Trophoblast cell (in vitro differentiated cells and primary cell): ENCODE data around the gene NTM.

Experiments used
- DNase-seq, 2 donors: peaks; one replicate each; pipeline ENCODE4 v3.0.0-alpha.2; 2016
- H2AFZ ChIP-seq: 2 replicates; pipeline ENCODE4 v1.6.1; 2013; ENCODE audit warnings: low read length, moderate library complexity, mild to moderate bottlenecking; ENCODE audit not compliant: insufficient read depth, poor library complexity
- H2AK5ac ChIP-seq: 2 replicates; pipeline ENCODE4 v1.6.1; 2013; ENCODE audit warnings: mild to moderate bottlenecking, low read length
- H2BK120ac ChIP-seq: 2 replicates; pipeline ENCODE4 v1.6.1; 2013; ENCODE audit warnings: low read length, mild to moderate bottlenecking, moderate library complexity; ENCODE audit not compliant: insufficient read depth, poor library complexity
- H2BK12ac ChIP-seq: 2 replicates; pipeline ENCODE4 v1.6.1; 2013; ENCODE audit warnings: mild to moderate bottlenecking, low read length, moderate library complexity
- H2BK5ac ChIP-seq: 2 replicates; pipeline ENCODE4 v1.6.1; 2013; ENCODE audit warnings: low read length, low read depth, moderate library complexity, mild to moderate bottlenecking; ENCODE audit not compliant: poor library complexity
- H3K14ac ChIP-seq: 2 replicates; pipeline ENCODE4 v1.6.1; 2013; ENCODE audit warnings: mild to moderate bottlenecking, low read length
- H3K18ac ChIP-seq: 2 replicates; pipeline ENCODE4 v1.6.1; 2013; ENCODE audit warnings: mild to moderate bottlenecking, low read length
- H3K23ac ChIP-seq: 2 replicates; pipeline ENCODE4 v1.6.1; 2013; ENCODE audit warnings: low read length
- H3K27ac ChIP-seq: 2 replicates; pipeline ENCODE4 v1.5.1; 2013; ENCODE audit warnings: low read depth, mild to moderate bottlenecking, inconsistent platforms, low read length, moderate library complexity
- H3K27me3 ChIP-seq: 2 replicates; pipeline ENCODE4 v1.6.1; 2013; ENCODE audit warnings: inconsistent platforms, mild to moderate bottlenecking, low read length, moderate library complexity; ENCODE audit not compliant: insufficient read depth
- H3K36me3 ChIP-seq, 2 experiments: 1 replicate in 1 of 2; 2 replicates in 1 of 2; pipeline ENCODE4 v1.6.1; 2013; ENCODE audit warnings: low read length in 2 of 2, mild to moderate bottlenecking in 2 of 2, moderate library complexity in 1 of 2; ENCODE audit not compliant: insufficient read depth in 2 of 2, control insufficient read depth in 1 of 2
- H3K4ac ChIP-seq: 2 replicates; pipeline ENCODE4 v1.6.1; 2013; ENCODE audit warnings: low read depth, mild to moderate bottlenecking, low read length, moderate library complexity
- H3K4me1 ChIP-seq, 2 experiments: 1 replicate in 1 of 2; 2 replicates in 1 of 2; pipeline ENCODE4 v1.6.1; 2013; ENCODE audit warnings: low read length in 2 of 2, mild to moderate bottlenecking in 2 of 2, moderate library complexity in 1 of 2; ENCODE audit not compliant: insufficient read depth in 2 of 2, control insufficient read depth in 1 of 2
- H3K4me2 ChIP-seq: 2 replicates; pipeline ENCODE4 v1.6.1; 2013; ENCODE audit warnings: inconsistent platforms, mild to moderate bottlenecking, low read length, moderate library complexity
- H3K4me3 ChIP-seq: 2 replicates; pipeline ENCODE4 v1.5.1; 2013; ENCODE audit warnings: mild to moderate bottlenecking, low read depth, low read length, inconsistent platforms
- H3K79me1 ChIP-seq: one replicate; pipeline ENCODE4 v1.6.1; 2013; ENCODE audit warnings: low read length
- H3K79me2 ChIP-seq: 2 replicates; pipeline ENCODE4 v1.6.1; 2013; ENCODE audit warnings: low read length, mild to moderate bottlenecking; ENCODE audit not compliant: control insufficient read depth, insufficient read depth, poor library complexity
- H3K9ac ChIP-seq: 2 replicates; pipeline ENCODE4 v1.6.1; 2013; ENCODE audit warnings: mild to moderate bottlenecking, low read length
- H3K9me3 ChIP-seq: 2 replicates; pipeline ENCODE4 v1.6.1; 2013; ENCODE audit warnings: low read depth, mild to moderate bottlenecking, control low read depth, inconsistent platforms, low read length; ENCODE audit not compliant: insufficient read depth
- H4K12ac ChIP-seq: 2 replicates; pipeline ENCODE4 v1.6.1; 2013; ENCODE audit warnings: low read depth, mild to moderate bottlenecking, low read length, moderate library complexity
- H4K8ac ChIP-seq: 2 replicates; pipeline ENCODE4 v1.6.1; 2013; ENCODE audit warnings: low read depth, mild to moderate bottlenecking, low read length, moderate library complexity
- H4K91ac ChIP-seq: one replicate; pipeline ENCODE4 v1.6.1; 2013; ENCODE audit warnings: low read depth, mild to moderate bottlenecking, low read length, moderate library complexity
- WGBS: extraction: QIAGEN DNeasy Blood & Tissue Kit; methylation state at CpG from one replicate; pipeline ENCODE4 v1.1.7; 2013; ENCODE audit warnings: missing lambda C conversion rate; ENCODE audit not compliant: insufficient read length, insufficient coverage; ENCODE audit errors: extremely low coverage; 5-methylcytosine and 5-hydroxymethylcytosine counted together

NTM gene

DNA sequence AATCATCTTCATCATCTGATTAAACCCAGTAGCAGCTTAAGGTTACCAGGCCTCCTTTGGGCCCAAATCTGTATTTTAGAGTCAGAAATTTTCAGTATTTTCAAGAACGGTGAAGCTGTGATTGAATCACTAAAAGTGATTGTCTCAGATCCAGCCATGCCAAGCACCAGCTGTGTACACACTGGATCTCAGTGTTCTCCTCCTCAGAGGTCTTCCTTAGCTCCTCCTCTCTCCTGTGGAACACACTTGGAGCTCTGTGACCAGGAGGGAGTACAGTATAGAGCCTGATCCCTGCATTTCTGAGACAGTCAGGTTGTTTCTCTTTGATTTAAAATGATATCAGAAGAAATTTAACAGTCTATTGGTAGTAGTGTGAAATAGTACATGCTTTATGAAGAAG, 401.1 kb downstream of the NTM start:
- Histone ChIP-seq H3K4me3 (no peak overlapping the region), H3K9me3 (no peaks in the 10 kb centered on the region), H3K4me1 (no peaks in the 10 kb centered on the region), H3K79me2 (no peaks in the 10 kb centered on the region), H3K27me3 (no peaks in the 10 kb centered on the region), H2BK120ac (no peak overlapping the region), H3K14ac (no peak overlapping the region), H3K27ac (no peak overlapping the region), H4K12ac (no peak overlapping the region), H3K79me1 (no peaks in the 10 kb centered on the region), H3K23ac (no peak overlapping the region), H2AK5ac (no peak overlapping the region), H2BK12ac (no peak overlapping the region), H3K4ac (no peak overlapping the region), H3K18ac (no peak overlapping the region), H4K8ac (no peak overlapping the region), H3K4me2 (no peak overlapping the region), H4K91ac (no peak overlapping the region), H3K9ac (no peak overlapping the region), H3K36me3 (no peaks in the 10 kb centered on the region), H2BK5ac (no peak overlapping the region), H2AFZ (no peak overlapping the region)
- DNase-seq, result no peak
- no CpG with 5 or more reads among the region's 1 CpG for WGBS

DNA sequence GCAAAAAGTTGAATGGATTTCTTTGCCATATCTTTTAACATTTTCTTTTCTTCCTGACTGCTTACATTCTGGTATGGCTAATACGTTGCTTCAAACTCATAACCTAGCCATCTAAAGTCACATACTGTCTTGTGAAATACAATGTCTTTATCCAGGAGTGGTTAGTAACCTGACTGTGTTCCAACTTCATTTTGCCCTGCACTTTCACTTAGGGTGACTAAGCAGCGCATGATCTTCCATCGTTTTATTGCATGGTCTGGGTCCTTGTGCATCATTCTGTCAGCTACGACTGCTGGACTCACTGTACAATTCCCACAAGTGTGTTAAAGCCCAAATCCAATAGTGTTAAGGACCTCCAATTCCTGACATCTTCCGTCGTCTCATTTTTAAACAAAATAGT, 403.2 kb downstream of the NTM start:
- no CpG with 5 or more reads among the region's 6 CpGs for WGBS
- Histone ChIP-seq H2AK5ac (no peak overlapping the region), H3K23ac (no peak overlapping the region), H3K14ac (no peak overlapping the region), H4K8ac (no peak overlapping the region), H3K4ac (no peak overlapping the region), H3K9me3 (no peaks in the 10 kb centered on the region), H3K4me2 (no peak overlapping the region), H2BK120ac (no peak overlapping the region), H3K36me3 (no peaks in the 10 kb centered on the region), H3K27ac (no peak overlapping the region), H3K79me1 (no peaks in the 10 kb centered on the region), H2BK5ac (no peak overlapping the region), H4K12ac (no peak overlapping the region), H3K4me1 (no peaks in the 10 kb centered on the region), H3K4me3 (no peak overlapping the region), H3K18ac (no peak overlapping the region), H3K27me3 (no peaks in the 10 kb centered on the region), H3K9ac (no peak overlapping the region), H4K91ac (no peak overlapping the region), H2AFZ (no peak overlapping the region), H3K79me2 (no peaks in the 10 kb centered on the region), H2BK12ac (no peak overlapping the region)
- DNase-seq, result no peak

DNA sequence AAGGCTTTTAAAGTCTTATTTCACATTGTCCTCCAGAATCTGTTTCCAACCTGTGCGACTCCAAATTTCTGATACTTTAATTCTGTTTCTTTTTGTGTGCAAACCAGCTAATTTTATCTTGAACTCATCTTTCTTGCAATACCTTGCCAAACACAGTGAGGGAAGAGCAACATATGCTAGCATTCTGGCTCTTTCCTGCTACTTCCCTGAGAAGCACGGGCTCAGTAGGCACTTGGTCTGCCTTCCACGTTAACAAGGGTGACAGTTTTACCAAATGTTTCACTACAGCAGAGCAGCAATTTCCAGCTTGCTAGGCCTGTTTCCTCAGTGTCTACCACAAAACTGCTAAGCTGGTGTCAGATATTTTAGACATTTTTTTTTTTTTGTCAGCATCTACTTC, 405.8 kb downstream of the NTM start:
- Histone ChIP-seq H3K36me3 (no peaks in the 10 kb centered on the region), H4K12ac (no peak overlapping the region), H3K27ac (no peak overlapping the region), H3K79me1 (no peaks in the 10 kb centered on the region), H2AFZ (no peak overlapping the region), H3K14ac (no peak overlapping the region), H3K4me3 (no peak overlapping the region), H2BK12ac (no peak overlapping the region), H3K9me3 (no peaks in the 10 kb centered on the region), H3K27me3 (no peaks in the 10 kb centered on the region), H2BK5ac (no peak overlapping the region), H3K23ac (no peak overlapping the region), H3K18ac (no peak overlapping the region), H3K4me2 (no peak overlapping the region), H3K4me1 (no peaks in the 10 kb centered on the region), H3K4ac (no peak overlapping the region), H2AK5ac (no peak overlapping the region), H3K9ac (no peak overlapping the region), H4K91ac (no peak overlapping the region), H4K8ac (no peak overlapping the region), H3K79me2 (no peaks in the 10 kb centered on the region), H2BK120ac (no peak overlapping the region)
- no CpG with 5 or more reads among the region's 3 CpGs for WGBS
- no peak for DNase-seq

DNA sequence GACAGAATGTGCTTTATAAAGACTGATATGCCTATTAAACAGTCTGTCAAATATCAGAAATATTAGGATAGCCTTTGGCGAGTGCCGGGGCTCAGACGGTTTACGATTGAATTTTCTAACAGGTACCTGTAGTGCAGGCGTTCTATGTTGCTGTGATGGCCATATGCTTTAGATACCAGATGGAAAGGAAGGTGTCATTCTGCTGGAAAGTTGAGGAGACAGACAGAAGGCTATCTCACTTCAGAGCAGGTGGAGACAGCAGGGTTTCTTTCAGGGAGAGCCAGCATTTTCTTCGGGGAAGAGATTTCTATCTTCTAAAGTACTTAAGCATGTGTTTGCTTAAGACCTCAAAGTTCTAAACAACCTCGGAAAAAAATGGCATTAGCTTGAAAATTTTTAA, 415.4 kb downstream of the NTM start:
- H3K9ac ChIP-seq, result no peak overlapping the region

More for the DNA sequence above, 415.4 kb downstream of the NTM start:
- WGBS, result no CpG with 5 or more reads among the region's 7 CpGs
- H4K12ac ChIP-seq, result no peak overlapping the region
- H3K23ac ChIP-seq, result no peak overlapping the region
- H2BK120ac ChIP-seq, result no peak overlapping the region
- H2BK12ac ChIP-seq, result no peak overlapping the region
- no peak overlapping the region for H2AK5ac ChIP-seq
- H2AFZ ChIP-seq, result no peak overlapping the region
- H3K4me2 ChIP-seq, result no peak overlapping the region
- no peaks in the 10 kb centered on the region for H3K4me1 ChIP-seq
- H3K27me3 ChIP-seq, result no peaks in the 10 kb centered on the region
- no peak overlapping the region for H3K27ac ChIP-seq
- no peak overlapping the region for H4K91ac ChIP-seq
- no peak overlapping the region for H3K18ac ChIP-seq
- no peaks in the 10 kb centered on the region for H3K9me3 ChIP-seq
- H4K8ac ChIP-seq, result no peak overlapping the region
- no peak overlapping the region for H2BK5ac ChIP-seq
- no peaks in the 10 kb centered on the region for H3K79me2 ChIP-seq
- no peaks in the 10 kb centered on the region for H3K79me1 ChIP-seq
- DNase-seq, result no peak
- H3K4ac ChIP-seq, result no peak overlapping the region
- H3K14ac ChIP-seq, result no peak overlapping the region
- H3K4me3 ChIP-seq, result no peak overlapping the region
- H3K36me3 ChIP-seq, result no peaks in the 10 kb centered on the region
